ENCODE data around the gene JUN.

The JUN gene

DNA sequence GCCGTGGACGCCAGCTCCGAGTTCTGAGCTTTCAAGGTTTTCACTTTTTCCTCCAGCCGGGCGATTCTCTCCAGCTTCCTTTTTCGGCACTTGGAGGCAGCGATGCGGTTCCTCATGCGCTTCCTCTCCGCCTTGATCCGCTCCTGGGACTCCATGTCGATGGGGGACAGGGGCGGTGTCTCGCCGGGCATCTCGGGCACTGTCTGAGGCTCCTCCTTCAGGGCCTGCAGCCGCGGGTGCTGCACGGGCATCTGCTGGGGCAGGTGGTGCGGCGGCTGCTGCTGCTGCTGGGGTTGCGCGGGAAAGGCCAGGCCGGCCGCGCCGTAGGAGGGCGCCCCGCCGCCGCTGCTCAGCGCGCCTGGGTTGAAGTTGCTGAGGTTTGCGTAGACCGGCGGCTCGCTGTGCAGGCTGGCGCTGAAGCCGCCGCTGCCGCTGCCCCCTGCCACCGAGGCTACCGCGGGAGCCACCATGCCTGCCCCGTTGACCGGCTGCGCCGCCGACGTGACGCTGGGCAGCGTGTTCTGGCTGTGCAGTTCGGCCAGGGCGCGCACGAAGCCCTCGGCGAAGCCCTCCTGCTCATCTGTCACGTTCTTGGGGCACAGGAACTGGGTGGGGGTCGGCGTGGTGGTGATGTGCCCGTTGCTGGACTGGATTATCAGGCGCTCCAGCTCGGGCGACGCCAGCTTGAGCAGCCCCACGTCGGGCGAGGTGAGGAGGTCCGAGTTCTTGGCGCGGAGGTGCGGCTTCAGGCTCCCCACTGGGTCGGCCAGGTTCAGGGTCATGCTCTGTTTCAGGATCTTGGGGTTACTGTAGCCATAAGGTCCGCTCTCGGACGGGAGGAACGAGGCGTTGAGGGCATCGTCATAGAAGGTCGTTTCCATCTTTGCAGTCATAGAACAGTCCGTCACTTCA is 1.4 kb downstream of the JUN start:
- peak; percentile 47 for DNase-seq

DNA sequence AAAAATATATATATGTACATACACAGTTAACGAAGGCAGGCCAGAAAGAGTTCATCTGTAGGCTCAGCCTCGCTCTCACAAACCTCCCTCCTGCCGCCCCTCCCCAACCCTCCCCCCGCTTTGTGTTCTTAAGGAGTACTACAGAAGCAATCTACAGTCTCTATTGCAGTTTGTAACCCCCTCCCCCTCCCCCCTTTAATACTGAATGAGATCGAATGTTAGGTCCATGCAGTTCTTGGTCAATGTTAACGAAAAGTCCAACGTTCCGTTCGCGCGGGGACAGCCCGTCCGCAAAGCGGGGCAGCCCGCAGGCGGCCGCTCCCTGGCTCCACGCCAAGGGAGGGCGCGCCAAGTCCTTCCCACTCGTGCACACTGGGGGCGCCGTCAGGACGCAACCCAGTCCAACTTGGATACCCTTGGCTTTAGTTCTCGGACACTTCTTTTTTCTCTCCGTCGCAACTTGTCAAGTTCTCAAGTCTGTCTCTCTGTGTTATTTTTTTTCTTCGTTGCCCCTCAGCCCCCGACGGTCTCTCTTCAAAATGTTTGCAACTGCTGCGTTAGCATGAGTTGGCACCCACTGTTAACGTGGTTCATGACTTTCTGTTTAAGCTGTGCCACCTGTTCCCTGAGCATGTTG is 2.2 kb downstream of the JUN start:
- peak; percentile 72 for DNase-seq

DNA sequence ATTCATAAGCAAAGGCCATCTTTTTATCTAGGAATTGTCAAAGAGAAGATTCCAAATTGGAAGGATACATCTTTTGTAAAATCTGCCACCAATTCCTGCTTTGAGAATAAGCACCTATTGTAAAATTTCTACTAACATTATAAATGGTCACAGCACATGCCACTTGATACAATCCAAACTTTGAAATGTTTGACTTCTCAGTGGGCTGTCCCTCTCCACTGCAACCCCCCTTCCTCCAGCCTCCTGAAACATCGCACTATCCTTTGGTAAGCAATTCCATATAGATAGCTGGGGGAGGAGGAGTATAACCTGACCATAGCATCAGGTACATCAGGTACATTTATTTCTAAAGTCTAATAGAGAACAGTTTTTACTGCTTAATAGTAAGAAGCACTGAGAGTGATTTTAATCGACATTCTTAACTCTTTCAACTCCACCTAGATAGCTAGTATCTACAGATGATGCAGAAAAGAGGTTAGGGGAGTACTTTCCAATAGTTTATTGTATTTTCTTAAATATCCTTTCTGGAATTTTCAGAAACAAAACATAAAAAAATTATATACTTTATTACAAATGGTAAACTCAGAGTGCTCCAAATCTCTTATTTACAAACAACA is 2.9 kb downstream of the JUN start:
- DNase-seq: peak; percentile 57

DNA sequence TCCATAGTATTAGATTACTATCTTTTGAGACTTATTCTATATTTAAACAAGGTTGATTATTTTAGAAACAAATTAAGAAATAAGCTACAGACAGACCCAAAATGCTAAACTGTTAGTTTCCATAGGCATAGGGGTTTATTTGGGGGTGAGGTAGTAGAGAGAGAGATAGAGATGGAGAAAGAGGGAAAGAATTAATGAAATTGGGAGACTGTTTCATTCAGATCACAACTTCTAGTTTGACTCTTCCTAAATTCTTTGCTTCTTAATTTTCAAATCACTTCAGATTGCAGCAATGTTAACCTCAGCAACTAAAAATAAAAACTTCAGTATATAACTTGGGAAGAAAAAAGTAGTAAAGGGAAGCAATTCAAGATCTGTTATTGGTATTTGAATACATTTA is 3.4 kb downstream of the JUN start:
- DNase-seq: peak; percentile 45

DNA sequence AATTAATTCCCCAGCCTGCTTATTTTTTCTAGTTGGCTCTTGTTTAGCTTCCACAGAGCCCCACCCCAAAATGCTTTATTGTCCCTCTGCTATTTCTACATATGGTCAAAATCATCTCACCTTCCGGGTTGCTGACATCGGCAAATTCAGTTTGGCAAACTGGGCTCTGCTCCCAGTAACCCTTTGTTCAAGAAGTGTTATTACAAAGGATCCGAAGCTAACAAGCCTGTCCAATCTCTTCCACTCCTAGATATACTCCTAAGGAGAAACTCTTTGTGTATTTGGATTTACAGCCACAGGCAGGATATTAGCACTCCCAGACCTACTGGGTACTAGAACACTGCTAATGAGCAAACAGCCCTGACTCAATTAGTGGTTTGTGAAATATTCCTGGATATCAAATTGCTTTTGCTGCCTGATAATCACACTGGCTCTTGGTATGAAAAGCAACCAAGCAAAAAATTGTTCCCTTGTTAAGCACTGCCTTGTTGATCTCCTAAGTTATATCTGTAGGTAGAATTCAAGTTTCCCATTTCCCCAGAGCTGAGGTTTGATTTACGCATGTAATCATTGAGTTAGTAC is 4.0 kb downstream of the JUN start:
- peak; percentile 77 for DNase-seq

DNA sequence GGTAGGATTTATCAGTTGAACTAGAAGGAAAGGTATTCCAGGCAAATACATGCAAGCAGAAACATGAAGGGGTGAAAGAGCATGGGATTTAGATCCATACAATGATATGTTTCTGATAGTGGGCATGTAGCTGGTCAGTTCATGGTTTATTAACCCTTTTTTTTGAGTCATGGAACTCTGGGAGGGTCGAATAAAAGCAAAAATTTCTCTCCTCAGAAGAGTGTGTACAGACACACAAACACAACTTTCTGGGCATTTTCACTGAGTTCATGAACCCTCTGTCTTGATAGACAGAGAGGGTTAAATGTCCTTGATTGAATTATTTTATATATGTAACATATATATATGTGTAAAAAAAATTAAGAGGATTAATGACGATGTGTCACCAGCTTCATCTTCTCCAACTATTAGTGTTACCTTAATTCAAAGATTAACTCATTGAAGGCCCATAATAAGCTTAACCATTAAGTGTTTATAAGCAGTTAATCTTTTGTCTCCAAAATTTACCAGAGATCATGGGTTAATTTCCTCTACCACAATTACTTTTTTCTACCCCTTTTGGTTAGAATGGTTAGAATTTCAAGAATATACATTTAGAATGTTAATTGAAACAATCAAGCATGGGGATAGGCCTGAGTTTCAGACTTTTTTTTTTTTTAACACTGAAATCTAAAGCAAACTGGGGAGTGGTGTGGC is 4.6 kb downstream of the JUN start:
- DNase-seq: peak; percentile 24

DNA sequence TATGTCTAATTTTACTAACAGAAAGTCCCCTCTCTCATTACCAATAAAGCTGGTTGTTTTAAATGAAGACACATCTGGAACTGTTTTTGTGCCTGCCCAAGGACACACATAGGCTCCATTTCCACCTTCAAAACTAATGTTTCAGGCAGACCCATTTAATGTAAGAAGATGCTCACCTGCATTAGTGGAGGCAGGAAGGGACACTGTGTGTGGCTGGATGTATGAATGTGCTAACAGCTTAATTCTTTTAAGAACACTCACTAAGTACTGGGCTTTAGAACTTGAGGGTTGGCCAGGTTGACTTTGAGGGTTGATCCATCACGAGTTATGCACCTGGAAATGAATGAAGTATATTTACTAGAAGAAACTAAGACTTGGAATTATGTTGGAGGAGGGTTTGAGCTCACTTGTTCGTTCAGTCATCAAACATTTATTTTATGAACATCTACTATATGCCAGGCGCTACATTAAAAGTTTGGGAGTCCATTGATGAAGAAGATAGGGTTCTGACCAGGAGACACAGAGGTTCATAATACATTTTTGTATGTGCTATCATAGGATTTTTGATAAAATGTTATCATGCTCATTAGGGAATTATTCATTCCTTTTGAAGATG is 5.4 kb downstream of the JUN start:
- DNase-seq: no peak

DNA sequence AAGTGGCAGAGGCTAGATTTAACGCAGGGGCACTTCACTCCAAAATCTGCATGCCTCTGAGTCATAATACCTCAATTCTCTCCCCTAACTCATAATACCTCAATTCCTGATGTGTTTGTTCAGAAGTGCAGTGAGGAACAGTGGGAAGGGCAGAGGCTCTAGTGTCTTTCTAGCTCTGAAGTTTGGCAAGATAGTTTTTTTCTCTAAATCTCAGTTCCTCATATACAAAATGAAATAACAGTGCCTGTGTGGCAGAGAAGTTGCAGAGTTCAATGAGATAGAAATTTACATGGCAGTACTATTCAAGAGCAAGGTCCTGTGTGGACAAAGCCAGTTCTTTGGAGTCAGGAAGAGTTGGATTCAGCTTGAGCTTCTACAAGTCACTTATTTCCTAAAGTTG is 9.8 kb downstream of the JUN start:
- DNase-seq: no peak

DNA sequence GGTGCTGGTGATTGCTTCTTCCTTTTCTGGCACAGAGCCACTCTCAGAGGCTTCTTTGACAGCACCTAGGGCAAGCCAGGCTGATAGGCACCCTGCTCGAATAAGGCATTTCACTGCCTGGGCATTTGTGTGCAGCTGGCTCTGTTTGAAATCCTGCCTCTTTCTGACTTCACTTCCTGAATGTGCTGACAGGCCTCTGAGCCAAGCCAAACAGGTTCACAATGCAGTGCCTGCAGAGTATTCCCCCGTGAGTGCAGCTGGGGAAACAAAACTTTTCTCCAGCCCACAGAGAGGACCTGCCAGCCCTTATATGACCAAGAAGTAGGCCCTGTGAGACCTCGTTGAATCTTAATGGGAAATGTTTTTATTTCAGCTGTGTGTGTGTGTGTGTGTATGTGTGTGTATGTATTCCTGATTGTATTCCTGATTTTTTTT is 10.4 kb downstream of the JUN start:
- DNase-seq: peak; percentile 40

DNA sequence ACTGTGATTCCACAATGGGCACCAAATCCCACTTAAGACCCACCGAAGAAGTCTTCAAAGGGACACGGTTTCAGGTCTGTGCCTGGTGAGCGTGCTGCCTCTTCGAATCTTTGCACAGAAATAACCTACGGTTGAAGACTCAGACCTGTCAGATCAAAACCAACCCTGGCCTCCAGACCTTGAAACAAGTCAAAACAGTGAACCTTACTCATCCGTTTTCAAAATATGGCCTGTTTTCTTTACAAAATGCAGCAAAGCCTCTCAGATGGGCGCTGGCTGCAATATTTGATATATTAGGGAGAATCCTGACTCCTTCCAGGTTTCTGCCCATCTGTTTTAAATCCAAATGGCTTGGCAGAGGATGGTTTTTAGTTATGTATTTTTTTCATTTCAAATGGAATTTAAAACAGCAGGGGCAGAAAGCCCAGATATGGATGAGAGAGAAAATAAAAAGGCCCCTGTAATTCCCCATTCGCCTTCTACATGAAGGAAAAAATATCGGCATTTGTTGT is 14.0 kb downstream of the JUN start:
- no peak for DNase-seq

DNA sequence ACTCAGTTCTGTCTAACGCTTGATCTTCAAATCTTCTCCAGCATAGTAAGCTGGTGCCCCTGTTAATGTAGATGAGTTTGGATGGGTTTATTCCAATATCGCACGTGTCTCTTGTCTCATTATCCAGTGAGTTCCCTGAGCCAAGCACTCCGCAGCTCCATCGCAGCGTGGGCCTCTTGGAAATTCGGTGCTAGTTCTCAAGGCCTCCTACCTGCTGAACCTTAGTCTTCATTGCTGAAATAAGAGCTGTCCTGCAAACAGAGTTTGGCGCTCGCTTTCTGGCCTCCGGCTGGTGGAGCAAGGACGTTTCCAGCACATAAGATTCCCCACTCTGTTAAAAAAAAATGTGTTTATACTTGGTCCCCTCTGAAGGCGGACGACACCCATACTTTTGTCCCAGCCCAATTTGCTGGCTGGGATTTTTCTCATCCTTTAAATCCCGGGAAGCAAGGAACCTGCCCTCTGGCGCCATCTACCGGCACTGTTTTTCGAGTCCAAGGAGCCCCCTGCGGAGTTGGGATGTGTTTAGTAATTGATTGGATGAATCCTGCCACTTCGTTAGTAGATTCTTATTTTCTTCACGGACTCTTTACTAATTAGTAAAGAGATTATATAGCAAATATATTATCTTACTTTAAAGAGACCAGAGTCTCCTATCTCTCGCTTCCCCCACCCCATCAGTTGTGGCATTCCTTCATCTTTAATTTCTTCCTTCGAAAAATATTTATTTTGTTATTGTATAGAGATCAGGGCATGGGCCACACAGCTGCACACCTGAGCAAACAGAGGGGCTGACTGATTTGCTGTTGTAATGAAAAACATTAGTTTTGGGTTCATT is 14.7 kb downstream of the JUN start:
- DNase-seq: peak; percentile 75

DNA sequence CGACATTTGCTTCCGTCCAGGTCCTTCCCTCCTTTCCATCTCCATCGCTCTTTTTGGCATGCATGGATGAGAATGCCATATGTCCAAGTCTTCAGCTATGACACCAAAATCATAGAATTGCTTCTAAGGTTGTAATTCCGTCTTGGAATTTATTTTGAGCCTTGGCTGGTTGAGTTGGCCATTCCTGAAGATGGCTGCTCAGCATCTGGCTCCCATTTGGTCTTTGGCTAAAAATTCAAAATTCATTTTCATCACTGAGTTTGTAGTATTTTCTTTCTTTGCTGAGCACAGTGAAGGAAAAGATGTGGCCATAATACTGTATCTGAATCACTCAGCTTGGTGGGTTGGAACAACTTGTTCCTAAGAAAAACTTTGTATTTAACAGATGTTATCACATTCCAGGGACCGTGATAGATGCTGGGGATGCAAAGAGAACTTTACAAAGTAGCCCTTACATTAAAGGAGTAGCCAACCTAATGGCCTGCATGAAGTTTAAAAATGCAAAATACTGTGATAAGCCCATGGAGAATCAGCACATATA is 15.6 kb downstream of the JUN start:
- no peak for DNase-seq

DNA sequence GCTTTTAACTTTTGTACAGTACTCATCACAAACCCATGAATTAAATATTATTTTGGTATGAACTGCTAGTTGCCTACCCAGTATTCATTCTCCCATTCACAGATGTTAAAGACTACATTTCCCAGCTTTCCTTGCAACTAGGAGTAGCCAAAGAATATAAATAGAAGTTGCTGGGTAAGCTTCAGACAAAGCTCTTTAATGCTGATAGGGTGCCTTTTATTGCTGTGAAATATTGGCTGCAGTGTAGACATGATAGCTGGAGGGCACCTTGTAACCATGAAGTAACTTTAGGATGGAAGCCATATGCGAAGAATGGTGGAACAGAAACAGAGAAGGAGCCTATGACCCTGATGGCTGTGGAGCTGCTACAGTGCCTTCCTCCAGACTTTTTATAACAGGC is 16.7 kb downstream of the JUN start:
- DNase-seq: no peak

DNA sequence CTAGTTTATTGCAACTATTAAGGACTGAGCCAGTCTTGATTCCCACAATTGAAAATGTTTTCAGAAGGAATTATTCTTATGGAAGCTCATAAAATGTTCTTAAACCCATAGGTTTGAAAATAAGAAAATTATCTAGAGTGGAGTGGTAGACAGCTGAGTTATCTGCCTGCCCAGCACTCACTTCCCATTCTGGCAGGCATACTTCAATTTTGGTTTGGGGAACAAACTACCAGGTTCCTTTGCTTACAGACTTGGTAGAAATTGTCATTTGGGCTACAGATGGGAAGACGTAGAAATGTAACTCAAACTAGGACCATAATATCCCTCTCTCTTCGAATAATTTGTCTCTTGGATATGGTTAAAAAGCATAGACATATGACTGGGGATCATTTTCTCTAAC is 18.4 kb downstream of the JUN start:
- no peak for DNase-seq

DNA sequence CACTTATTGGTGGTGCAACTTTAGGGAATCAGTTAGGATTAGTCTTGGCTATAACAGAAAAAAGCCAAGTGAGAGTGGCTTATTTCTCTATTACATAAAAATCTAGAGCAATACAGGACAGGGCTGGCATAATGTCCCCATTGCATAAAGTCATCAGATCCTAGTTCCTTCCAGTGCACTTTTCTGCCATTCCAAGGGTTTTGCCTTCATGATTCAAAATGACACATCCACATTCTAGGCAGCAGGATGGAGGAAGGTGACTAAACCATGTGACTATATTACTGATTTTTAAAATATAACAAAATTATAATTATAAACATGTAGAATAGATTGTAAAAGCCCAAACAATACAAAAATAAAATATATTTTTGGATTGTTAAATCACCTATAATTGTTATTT is 18.8 kb downstream of the JUN start:
- DNase-seq: peak; percentile 51

DNA sequence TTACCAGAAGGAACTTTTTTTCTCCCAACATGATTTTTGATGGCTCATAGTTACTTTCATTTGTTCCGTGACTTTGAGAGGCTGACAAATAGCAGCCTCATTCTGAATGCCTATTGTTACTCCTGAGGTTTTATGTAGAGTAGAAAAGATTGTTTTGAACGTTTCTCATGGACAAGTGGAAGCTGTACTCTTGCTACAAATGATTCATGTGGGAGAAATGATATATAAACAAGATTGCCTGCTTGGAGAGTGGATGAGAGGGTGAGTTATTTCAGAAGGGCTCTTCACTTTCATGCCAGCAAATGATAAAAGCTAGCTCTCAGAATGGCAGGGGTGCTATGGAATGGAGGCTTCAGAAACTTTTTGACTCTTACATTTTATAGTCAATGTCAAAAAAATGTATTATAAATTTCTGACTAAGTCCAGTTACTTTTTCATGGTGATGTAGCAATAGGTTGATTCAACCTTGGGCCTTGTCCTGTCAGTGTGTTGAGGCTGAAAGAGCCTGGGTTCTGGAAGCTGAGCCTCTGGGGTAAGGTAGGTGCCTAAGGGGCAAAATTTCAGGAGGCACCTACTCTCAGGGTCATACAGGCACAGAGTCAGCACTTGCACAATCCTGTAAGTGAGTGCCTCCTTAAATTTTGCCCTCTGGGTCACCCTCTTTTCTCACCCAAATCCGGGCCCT is 19.4 kb downstream of the JUN start:
- DNase-seq: peak; percentile 86

DNA sequence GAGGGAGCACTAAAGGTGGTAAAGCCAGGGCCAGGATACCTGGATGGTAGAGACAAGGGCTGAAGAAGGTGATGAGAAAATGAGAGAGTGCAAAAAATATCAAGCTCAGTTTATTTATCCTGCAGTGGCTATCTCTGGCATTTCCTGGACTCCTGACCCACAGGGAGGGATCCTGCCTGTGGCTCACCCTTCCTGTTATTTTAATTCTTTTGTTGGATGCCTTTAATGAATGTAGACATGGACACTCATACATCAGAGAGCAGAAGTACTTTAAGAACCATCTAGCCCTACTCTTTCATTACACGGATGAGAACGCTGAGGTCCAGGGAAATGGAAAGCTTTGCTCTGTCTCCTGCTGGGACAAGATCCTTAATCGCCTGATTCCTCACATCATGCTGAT is 20.6 kb downstream of the JUN start:
- peak; percentile 89 for DNase-seq

DNA sequence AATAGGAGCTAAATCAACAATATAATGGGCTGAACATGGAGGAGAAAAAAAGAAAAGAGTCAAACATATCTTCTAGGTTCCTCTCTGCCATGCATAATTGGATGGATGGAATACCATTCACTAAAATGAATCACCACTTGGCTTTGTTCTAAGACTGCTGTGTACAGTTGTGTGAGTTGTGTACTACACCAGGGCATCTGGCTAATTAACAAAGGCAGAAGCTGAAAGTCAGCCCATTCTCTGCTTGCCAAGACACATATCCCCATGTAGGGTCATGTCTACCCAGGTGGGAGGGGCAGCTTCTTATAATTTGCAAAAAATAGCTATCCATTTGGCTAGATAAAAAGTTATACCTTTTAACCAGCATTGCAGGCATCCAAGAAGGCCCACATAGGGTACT is 21.0 kb downstream of the JUN start:
- peak; percentile 63 for DNase-seq

DNA sequence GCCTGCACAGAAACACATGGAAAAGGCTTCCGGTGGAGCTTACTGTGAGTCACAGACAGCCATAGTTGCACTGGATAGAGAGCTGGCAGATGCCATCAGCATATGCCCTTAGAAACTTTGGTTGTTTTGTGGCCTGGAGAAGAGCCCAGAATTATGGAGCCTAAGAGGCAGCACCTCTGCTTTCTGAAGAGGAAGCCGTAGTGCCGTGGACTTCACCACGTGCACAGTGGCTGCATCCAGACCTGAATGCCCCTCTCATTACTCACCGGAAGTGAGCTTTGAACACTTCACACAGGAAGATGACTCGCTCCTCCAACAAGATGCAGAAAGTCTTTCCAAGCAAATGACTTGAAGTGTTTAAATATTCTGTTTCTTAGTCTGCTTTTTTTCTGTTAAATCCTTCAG is 28.4 kb downstream of the JUN start:
- peak; percentile 100 for DNase-seq

Measured in EL (cell line).